Occipital lobe (tissue), 2 donors: ENCODE measurements around the gene DNM1. TPM values are rescaled to one million over a fixed set of nuclear protein-coding genes. Genes with fewer than 3 reads are reported as not detected.

Source experiments
- DNase-seq: peaks from one replicate; lab custom pipeline; 2025; lab: John Stamatoyannopoulos, UW
- total RNA-seq: library from RNA; depleted of rRNA; stranded (reverse); fragments of >200 nt; gene quantifications from one replicate; pipeline ENCODE4 v1.2.3, GENCODE V29; 2014

DNM1 gene
- total RNA-seq, 1 donor from 2014 or later = 71.7 TPM

DNA sequence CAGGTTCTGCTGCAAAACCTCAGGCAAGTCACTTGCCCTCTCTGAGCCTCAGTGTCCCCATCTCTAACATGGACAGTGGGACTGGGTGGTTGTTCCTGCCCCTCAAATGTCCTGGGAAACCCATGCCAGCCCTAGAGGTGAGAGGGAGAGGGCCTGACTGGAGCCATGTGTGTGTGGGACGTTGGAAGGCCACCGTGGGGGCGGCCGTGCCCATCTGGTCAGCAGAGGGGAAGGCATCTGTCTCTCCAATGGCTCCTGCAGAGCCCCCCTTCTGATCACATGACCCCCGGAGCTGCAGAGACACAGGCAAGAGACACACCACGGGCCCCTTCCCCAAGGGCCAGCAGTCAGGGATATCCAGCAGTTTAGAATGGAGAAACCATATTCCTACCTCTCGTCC is 1.7 kb downstream of the DNM1 start:
- DNase-seq = no peak

- DNase-seq = no peak
Measured at GRCh38 chr9:128205296-128205944, 2.2 kb downstream of the DNM1 start.

DNA sequence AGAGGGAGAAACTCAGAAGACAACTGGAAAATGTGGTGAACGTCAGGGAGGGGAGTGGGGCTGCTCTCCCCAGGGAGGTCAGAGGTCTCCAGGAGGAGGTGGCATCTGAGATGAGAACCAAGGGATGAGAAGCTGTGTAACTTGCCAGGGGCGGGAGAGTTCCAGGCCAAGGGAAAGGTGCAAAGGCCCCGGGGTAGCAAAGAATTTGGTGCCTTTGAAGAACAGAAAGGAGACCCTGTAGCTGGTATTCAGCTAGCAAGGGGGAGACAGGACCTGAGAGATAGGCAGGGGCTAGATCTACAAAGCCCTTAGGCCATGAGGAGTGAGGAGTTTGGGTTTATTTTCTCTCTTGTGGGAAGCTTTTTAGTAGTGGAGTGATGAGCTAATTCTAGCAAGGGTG is 3.3 kb downstream of the DNM1 start:
- no peak for DNase-seq

DNA sequence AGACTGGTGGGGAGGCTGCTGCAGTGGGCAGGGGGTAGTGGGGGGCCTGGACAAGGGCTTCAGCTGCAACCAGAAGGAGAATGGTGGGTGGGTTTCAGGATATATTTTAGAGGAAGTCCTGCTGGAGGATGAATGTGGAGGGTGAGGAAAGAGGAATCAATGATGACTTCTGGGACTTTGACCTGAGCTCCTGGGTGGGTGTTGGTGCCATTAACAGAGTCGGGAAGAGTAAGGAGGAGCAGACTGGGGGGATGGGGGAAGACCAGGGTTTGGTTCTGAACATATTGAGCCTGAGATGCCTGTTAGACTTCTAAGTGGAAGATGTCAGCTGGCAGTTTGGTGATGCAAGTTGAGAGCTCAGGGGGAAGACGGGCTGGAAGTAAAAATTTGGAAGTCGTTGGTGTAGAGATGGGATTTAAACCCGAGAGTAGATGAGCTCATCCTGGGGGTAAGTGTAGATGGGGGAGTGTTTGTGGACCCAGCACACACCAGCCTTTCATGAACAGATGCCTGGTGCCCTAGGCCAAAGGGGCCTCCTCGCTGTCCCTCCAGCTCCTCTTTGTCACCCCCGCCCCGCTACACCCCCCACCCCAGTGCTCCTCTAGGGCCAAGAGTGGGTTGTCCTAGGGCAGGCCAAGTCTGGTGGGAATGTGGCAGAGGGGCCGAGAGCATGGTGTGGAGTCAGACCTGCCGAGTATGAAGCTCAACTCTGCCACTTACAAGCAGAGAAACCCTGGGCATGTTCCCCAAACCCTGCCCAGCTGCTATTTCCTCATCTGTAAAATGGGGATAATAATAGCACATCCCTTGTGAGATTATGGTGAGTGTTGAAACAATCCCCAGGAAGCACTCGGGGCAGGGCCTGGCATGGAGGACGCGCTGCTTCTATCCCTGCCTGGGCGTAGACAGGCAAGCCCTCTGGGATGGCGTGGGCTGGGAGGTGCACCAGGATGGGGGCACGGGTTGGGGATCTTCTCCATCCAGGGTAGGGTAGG is 4.0 kb downstream of the DNM1 start:
- DNase-seq = no peak

DNA sequence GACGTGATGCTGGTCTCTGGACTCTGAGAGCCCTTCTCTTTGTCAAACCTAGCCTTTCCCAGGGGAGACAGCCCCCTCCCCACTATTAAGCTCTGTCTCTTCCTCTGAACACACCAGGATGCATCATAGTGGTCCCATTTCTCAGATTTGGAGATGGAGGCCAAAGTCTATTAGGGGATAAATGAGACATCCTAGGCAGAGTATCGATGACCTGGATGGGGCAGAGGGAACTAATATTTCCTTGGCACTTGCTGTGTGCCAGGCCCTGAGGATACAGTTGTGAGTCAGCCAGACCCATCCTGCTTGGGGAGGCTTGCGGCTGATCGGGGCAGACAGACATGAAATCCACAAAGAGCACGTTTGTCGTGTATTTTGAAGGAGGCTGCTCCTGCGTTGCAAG is 5.2 kb downstream of the DNM1 start:
- DNase-seq = no peak

DNA sequence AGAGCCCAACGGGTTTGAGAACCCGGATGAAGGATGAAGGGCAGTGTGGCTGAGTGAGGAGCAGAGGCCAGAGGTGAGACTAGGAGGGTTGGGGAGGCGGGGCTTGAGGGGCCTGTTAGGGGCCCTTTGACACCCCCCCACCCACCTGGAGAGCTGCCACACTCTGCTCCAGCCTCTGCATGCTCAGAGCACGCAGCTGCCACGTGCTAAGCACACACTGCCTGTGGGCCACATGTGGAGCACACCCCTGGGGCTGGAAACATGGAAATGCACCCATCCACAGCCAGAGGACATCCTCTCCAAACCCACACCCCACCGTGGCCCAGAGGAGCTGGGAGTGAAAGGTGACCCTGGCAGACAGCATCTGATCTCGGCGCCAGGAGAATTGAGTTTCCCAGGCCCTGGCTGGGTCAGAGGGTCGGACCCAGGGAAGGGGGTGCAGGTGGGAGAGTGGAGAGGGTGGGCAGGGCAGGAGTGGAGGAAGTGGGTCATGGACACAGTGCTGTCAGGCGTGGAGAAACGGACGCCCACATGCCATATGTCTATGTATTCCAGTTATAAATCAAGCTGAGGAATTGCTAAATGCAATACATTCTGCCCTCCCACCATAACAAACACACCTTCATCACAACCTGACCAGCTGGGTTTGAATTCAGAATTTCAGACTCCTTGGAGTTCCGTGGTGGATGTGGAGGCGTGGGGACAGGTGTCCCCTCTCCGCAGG is 5.9 kb downstream of the DNM1 start:
- DNase-seq = no peak

GRCh38 chr9:128211186-128211980 is 8.2 kb downstream of the DNM1 start:
- DNase-seq = no peak

DNA sequence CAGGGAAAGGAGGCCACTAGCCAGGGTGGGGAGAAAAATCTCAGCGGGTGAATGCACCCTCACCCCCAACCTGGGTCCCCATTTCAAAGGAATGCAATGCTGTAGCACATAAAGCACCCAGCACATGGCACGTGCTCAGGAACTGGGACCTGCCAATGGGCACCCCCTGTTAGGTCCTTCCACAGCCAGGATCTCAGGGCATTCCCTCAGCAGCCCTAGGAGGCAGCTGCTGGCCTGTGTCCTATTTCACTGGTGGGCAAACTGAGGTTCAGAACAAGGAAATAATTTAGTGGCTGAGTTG is 8.8 kb downstream of the DNM1 start:
- no peak for DNase-seq

GRCh38 chr9:128213746-128214497 is 10.7 kb downstream of the DNM1 start:
- DNase-seq = no peak

DNA sequence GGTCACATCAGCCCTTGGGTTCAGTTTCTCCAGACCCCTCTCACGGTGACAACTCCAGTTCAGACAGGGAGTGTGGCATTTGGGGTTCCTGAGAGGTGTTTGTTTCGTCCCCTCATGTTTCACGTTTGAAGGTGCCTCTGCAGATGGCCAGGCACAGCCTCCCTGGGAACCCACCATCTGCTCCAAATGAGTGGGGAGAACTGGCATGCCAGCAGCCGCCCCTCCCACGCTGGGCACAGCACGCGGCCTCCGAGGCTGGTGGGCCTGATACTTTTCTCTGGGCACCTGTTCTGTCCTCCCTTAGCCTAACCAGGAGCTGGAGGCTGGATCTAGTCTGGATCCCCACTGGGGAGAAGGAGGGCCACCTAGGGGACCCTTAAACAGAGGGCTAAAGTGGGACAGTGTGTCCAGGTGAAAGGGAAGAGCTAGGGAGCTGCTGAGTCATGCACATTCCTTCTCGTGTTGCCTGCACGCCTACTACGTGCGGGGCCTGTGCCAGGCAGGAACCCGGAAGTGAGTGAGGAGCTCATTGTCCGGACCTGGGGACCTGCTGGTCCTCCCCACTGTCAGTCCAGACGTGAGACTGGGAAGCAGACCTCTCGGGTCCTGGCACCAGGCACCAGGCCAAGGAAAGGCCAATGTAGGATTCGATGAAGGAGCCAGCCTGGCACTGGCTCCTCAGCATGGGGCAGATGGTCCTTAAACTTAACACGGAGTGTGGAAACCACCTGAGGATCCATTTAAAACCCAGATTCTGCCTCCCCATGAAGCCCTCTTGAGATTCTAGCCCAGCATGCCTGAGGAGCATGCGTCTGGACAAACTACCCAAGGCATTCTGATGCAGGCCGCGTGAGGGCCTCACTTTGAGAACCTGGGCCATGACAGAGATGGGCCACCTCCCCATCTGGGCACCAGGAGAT is 11.7 kb downstream of the DNM1 start:
- DNase-seq = peak; percentile 52

DNA sequence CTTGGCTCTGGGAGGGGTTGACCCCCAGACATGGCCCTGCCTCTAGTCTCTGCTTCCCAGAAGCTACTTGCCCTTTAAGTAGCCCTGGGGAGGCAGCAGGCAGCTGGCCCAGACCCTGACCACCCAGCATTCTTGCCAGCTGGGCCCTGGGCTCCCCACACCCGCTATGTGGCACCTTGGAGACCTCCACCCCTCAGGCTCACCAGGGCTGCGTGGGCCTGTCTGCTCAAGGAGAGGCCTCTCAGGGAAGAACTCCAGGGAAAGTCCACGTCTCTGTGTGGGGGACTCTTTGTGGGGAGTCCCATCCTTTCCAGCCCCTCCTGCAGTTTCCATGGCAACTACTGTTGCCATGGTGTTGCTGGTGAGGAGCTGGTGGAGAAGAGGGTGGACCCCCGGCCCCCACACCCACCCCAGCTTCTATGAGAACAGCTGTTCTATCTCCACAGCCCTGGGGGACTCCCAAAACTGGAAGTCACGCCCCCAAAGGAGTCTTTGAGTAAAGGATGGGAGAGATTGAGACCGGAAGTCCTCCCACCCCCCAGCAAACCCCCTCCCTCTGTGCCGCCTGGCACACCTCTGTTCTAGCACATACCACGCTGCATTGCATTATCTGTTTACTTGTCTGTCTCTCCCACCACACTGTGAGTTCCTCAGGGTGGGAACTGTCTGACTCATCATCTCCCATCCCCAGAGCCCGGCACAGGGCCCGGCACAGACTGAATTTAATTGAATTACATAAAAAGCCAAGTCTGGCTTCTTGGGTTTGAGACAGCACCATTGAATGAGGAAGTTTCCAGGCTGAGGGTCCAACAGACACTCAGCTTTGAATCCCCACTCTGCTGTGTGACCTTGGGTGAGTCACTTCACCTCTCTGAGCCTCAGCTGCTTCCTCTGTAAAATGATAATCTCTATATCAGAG is 12.6 kb downstream of the DNM1 start:
- peak; percentile 46 for DNase-seq

- no peak for DNase-seq
Measured at GRCh38 chr9:128216781-128217553, 13.8 kb downstream of the DNM1 start.

GRCh38 chr9:128218172-128218517 is 15.0 kb downstream of the DNM1 start:
- DNase-seq = no peak

- peak; percentile 84 for DNase-seq
Measured at GRCh38 chr9:128218518-128219389, 15.6 kb downstream of the DNM1 start.

- no peak for DNase-seq
Measured at GRCh38 chr9:128219831-128220230, 16.7 kb downstream of the DNM1 start.

DNA sequence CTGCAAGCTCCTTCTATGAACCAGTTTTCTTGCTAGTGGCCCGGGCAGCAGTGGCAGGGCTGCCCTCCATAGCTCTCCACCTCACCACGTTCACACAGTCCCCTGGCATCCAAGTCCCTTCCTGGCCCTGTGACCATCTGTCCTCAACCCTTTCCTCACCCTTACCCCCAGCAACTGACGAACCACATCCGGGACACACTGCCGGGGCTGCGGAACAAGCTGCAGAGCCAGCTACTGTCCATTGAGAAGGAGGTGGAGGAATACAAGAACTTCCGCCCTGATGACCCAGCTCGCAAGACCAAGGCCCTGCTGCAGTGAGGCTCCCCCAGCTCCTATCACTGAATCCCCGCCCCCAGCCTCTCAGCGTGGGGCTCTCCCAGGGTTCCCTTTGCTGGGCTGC is 18.8 kb downstream of the DNM1 start:
- DNase-seq = no peak
